Stimulated activated CD4-positive, alpha-beta T cell treated with anti-CD3 and anti-CD28 coated beads, Interleukin-15, amount 100 ng/mL, for 48 hours (primary cell): Measurements from ENCODE around the gene ZKSCAN2.

ENCODE experiments used
- DNase-seq, 2 donors: peaks; one replicate each; pipeline ENCODE4 v3.0.0-alpha.2; 2020; ENCODE audit warnings: low read depth in 2 of 2

ZKSCAN2 gene

DNA sequence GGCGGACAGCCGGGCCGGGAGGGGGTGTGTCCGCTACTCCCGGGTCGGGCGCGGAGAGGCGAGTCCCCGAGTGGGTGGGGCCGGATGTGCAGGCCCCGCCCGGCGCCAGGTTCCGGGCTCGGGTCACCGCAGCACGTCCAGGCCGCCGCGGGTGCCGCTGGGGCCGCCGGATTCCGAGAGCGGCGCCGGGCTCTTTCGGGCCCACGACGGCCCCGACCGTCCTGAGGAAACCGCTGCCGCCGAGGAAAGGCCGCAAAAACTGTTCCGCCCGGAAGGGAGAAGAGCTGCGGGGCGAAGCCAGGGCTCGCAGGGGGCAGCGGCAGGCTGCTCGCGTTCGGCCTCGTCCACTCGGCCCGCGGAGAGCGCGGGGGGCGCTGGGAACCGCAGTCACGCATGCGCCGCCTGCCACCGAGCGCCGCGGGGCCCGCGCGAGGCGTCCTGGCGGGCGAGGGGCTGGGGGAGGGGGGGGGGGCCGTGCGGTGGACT lies at the start of gene ZKSCAN2:
TSS of gene ZKSCAN2 (minus strand) at position 376 of the 486 bp plus-strand sequence. CDS start 718 bp downstream, outside the sequence.
- peak; percentile 75 to 83 for DNase-seq

DNA sequence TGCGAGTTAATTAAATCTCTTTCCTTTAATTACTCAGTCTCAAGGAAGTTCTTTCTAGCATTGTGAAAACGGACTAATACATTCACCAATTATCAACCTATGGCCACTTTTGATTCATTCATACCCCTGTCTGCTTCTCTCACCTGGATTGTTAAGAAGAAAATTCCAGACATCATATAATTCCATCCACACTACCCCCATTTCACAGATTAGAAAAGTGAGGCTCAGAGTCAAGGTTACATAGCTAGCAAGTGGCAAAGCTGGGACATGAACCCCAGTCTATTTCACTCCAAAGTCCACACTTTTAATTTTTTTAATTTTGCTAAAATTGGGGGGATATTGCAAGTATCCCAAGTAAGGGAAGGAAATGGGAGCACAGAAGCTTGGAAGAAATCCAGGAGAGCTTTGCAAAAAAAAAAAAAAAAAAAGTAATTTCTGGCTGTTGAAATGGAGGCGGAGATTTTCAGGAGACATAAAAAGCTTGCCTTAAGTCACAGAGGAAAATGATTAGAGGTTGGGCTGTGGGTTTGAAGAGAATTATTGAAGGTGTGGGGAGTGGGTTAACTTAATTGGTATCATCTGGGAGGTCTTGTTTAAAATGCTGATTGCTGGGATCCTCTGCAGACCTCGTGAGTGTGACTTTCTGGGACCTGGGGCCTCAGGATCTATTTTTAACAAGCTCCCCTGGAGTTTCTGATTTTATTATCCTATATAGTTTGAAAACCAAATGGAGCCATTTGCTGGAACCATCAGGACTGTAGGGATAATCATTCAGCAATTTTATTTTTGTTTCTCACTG lies 42.3 kb upstream of the ZKSCAN2 start:
- DNase-seq: no peak

DNA sequence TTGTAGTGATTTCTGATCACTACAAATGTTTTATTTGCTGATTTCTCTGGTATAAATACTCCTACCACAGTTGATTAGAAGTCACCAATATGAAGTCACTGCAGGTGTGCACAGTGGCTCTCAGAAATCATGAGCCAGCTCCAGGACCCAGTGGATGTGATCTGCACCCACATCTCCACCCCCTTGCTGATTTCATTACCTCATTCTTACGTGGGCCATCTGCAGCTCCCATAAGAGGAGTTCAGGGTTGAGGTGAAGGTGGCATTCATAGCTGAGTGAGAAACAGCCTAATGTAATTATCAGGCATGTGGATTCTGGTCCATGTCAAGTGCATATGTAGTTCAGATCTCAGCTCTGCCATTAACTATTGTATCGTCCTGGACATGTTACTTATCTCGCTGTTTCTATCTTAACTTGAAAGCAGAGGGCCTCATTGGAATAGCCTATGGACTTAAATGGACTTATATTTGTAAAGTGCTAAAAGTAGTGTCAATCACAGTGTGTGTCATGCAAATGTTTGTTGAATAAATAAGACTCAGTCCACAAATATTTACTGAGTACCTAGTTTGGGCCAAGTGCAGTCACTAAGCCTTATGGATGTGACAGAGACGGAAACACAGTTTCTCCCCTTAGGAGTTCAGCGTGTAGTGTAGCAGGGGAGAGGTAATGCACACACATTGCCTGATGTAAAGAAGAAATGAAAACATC lies 40.7 kb upstream of the ZKSCAN2 start:
- no peak for DNase-seq

DNA sequence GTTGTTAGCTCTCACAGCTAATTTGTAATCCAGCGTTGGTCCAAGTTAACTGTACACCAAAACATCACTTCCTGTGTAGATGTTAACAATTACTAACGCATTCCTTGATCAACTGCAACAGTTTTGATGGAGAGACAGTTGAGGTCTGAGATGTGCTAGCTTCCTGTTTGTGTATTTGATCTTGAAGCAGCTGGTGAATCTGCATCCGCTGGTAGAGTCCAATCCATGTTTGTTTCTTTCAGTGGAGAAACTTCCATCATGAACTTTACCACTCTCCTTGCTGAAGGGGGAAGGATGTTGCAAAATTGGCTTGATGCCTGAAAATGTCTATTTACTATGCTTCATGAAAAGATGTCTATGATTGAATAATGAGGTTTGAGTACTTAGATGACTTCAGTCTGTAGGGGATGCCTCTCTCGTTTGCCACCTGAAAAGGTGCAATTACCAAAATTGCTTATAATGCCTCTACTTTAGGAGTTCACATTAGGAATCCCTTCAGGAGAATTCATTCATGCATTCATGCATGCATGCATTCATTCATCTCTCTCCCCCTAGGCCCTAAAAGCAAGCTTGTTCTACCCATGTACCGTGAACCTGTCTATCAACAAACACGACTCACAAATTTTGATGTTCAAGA lies 39.6 kb upstream of the ZKSCAN2 start:
- no peak for DNase-seq

DNA sequence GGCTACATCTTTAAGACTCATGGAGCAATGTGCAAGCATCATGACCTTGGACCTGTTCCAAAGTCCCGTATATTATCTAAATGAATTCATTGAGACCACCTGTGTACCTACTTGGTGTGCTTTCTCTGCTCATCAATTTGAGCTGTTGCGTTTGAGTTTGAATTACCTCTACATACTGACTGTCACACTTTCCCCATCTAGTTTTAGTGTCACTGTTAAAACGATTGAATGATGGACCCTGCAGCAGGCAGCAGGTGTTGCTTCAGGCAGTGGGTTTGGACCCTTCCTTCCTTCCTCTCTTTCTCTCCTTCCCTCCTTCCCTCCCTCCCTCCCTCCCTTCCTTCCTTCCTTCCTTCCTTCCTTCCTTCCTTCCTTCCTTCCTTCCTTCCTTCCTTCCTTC lies 33.9 kb upstream of the ZKSCAN2 start:
- DNase-seq: no peak

DNA sequence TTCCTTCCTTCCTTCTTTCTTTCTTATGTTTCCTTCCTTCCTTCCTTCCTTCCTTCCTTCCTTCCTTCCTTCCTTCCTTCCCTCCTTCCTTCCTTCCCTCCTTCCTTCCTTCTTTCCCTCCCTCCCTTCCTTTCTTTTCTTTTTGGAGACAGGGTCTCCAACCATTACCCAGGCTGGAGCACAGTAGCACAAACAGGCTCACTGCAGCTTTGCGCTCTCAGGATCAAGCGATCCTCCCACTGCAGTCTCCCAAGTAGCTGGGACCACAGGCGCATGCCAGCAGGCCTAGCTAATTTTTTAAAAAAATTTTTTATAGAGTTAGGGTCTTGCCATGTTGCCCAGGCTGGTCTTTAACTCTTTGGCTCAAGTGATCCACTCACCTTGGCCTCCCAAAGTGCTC lies 31.8 kb upstream of the ZKSCAN2 start:
- no peak for DNase-seq

DNA sequence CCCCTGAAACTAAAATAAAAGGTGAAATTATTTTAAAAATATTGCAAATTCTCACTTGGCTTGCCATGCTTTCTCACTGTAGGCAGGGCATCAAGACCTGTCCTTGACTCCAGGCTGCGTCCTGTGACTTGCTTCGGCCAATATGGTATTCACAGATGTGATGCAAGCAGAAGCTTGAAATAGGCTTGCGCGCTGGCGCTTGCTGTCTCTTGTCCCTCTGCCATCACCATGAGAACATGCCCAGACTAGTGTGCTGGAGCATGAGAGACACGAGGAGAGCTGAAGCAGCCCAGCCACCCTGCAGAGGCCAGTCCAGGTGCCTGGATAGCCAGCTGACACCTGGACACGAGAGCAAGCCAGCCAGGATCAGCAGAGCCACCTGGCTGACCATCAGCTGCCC lies 21.8 kb upstream of the ZKSCAN2 start:
- DNase-seq: no peak

DNA sequence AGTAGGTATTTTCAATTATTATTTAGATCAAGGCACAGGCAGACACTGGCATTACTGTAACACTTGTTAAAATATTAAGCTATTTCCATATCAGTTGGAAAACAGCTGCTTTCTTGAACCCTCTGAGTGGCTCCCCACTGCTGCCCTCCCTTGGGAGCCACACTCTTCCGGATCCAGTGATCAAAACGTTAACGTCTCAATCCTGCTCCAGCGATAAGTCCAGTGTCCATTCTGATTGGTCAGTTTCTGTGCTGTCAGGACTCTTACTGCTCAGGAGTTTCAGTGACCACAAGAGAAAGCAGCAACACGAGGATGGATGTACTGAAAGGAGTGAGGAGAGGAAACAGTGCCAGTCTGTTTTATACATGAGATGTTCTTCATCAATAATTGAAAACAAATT lies 13.8 kb upstream of the ZKSCAN2 start:
- DNase-seq: no peak

DNA sequence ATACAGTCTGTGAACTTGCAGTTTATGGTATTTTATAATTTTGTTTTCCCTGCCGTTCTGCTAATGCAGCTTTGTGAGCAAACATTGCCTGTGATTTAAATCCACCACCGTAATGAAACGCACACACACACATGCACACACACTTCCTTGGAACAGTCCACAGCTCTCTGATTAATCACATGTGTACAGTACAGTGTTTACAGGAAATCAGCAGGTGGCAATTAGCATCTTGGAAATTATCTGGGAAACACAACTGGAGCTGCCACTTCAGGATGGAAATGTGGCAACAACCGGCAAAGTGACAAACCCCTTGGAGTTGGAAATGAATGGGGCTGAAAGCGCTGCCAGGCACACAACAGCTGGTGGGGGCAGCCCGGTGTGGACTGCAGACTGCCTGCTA lies 12.9 kb upstream of the ZKSCAN2 start:
- no peak for DNase-seq

DNA sequence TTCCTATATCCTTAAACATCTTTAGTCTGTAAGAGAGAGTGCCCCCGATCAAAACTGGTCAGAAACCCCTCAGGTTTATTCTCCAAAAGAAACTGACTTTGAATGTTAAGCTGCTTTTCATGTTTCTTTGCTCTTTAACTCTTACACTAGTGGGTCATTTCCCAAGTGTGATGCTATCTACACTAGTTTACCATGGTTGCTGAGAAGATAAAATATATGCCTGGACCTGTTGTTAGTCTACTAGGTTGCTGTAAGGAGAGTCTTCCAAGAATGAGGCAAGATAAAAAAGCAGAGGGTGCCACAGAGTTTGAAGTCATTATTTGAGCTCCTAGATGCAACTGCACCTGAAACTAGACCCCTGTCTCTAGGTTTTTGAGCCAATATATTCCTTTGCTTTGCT lies 12.2 kb upstream of the ZKSCAN2 start:
- DNase-seq: no peak

DNA sequence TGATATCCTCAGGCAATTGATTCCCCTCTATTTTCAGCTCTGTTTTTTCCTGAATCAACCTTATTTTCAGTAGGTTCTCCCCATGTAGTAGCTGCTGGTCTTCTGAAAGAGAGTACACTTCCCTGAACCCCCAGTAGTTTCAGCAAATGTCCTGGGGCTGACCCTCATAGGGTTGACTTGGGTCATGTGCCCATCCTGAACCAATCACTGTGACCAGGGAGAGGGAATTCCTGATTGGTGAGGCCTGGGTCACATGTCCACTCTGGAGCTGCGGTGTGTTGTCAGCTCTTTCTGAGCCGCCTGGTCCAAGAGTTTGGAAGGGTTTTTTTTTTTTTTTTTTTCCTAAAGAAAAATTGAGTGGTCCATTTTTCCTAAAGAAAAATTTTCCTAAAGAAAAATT lies 8.3 kb upstream of the ZKSCAN2 start:
- no peak for DNase-seq

DNA sequence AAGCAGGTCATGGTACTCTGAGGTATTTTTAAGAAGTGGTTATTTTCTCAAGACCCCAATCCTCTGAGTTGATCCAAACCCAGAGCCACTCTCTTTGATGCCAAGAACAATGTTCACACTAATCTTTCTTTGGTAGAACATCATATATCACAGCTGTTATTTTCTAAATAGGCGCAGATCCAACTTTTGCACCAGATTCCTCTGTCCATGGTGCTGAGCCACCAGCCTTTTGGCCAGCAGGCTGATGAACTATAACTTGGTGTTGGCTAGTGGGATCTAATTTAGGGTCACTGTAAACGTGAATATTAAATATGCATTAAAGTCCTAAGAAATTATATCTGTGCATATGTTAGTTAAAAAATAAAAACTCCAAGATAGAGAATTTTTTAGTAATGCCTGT lies 7.0 kb upstream of the ZKSCAN2 start:
- DNase-seq: no peak

DNA sequence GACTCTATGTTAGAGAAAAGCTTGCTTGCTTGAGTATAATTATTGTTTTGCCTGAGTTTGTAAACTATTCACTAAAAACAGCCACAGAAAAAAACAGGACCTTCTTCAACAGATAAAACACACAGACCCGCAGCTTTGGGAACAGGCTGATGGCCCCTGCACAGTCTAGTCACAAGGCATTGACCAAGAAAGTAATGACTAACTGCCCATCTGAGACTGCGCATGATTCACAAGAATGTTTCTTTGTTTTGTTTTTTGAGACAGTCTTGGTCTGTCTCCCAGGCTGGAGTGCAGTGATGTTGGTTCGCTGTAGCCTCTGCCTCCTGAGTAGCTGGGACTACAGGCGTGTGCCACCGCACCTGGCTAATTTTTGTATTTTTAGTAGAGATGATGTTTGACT lies 2.8 kb upstream of the ZKSCAN2 start:
- no peak for DNase-seq

DNA sequence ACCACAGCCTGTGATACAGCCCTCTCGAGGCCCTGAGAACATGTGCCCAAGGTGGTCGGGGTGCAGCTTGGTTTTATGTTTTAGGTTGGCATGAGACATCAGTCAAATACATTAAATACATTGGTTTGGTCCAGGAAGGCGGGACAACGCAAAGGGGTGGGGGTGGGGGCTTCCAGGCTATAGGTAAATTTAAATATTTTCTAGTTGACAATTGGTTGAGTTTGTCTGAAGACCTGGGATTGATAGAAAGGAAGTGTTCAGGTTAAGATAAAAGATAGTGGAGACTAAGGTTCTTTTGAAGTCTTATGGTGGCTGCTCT lies 1.2 kb upstream of the ZKSCAN2 start:
- no peak for DNase-seq

DNA sequence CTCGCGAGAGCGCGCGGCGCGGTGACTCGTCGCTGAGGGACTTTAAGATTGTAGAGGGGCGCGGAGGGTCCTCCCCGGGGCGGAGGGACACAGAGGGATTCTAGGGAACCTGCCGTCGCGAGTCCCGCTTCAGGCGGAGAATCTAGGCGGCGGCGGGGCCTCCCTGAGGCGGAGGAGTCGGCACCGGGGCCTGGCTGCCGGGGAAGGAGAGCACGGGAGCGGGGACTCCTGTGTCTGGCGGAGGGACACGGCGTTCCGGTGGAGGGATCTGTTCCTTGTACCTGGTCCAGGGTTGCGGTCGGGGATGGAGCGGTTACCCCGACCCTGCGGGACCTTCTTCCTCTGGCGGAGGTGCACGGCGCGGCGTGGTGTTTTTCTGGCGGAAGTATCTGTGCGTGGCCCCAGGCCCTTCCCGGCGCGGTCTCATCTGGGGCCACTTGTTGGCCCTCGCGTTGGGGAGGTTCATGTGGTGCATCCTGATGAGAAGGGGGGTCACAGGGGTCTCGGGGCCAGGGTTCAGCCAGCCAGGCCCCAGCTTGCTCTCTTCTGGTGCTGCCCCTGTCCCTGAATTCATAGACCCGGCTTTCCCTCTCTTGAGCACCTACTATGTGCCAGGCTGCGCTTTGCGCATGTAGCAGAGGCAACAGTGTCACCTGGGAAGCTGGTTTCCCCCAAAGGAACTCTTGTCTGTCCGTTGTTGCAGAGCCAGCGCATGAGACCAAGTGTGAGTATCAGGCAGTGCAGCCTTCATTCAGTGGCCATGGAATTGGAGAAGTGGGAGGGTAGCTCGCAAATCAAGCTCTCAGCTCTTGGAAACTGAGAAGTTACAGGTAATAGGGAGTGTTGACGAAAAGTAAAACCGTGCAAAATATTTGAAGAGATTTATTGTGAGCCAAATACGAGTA lies 563 bp upstream of the ZKSCAN2 start:
- DNase-seq: peak; percentile 72 to 78

DNA sequence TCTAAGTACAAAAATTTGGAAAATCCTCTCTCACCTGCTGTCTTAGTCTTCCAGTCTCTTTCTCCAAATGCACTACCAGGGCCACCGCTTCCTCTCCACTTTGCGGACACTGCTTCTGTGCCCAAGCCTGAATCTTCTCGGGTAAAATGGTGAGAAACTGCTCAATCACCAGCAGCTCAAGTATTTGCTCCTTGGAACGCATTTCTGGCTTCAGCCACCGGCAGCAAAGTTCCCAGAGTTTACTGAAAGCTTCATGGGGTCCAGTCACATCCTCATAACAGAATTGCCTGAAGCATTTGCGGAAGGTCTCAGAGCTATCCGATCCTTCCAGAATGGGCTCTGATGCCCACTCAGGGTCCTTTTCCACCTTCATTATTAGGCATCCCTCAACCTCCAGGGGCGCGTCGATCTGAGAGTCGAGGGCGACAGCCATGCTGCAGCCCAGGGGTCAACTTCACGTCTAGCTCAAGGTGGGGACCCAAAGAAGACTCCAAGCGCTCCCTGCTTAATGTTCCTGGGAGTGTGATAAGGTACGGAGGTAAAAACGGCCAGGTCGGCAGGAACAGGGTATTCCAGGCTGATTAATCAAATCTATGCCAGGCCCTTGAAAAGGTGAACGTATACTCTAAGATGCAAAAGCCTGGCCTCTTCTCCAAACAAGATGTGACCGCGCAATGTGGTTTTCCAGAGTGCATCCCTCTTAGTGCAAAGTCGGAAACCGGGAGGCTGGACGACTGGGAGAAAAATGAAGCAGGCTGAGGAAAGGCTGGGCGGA lies 763 bp downstream of the ZKSCAN2 start:
- no peak for DNase-seq

DNA sequence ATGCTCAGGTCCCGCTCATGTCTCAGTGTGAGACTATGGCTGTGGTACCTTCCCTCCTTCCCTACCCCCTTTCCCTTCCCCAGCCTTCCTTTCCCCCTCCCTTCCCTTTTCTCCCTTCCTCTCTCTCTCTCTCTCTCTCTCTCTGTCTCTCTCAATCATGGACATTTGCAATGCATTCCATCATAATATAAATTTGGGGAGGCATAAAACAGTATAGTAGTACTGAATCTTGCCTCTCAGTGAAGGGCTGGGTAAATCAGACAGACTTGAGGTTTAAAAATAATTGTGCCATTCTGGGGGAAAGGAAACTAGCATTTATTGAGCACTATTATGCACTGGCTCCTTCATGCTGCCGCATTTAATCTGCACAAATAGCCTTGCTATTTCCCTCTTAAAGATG lies 4.3 kb downstream of the ZKSCAN2 start:
- no peak for DNase-seq

DNA sequence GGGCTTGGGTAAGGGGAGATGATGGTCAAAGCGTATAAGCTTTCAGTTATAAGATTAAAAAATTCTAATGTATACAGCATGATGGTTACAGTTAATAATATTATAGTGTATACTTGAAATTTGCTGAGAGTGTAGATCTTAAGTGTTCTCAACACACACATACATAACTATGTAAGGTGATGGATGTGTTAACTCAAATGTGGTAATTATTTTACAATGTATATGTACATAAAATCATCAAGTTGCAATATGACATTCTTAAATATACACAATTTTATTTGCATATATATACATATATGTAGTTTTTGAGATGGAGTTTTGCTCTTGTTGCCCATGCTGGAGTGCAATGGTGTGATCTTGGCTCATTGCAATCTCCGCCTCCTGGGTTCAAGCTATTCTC lies 7.2 kb downstream of the ZKSCAN2 start:
- DNase-seq: no peak

DNA sequence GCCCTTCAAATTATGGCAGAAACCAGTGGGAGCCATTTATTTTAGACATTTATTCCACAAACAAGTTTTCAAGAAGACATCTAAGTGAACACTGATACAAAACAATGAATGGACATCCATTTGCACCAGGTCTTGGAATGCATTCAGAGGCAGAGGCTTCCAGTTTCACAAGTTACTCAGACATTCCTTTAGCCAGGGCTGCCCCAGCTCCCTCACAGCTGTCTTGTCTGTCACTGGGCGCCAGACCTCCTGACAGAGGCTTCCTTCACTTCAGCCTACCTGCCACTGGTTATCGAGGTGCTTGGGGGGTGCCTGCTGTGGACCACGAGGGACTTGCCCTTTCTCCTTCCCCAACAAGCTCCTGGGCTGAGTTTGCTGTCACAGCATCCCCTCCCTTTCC lies 21.7 kb downstream of the ZKSCAN2 start:
- no peak for DNase-seq

DNA sequence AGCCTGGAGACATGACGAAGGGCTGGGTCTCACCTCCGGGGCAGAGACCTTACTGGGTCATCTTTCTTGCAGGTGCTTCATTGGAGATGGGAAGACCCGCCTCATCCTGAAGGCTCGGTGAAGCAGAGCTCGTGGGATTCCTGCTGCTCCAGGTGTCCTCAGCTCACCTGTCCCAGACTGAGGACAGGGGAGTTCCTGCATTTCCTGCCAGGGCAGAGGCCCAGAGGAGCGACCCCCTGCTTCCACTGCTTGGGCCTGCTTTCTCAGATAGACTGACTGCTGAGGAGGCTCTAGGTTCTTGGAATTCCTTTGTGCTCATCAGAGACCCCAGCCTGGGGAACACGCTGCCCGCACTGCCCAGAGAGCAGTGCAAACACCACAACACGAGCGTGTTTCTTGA lies 29.3 kb downstream of the ZKSCAN2 start:
- no peak for DNase-seq

DNA sequence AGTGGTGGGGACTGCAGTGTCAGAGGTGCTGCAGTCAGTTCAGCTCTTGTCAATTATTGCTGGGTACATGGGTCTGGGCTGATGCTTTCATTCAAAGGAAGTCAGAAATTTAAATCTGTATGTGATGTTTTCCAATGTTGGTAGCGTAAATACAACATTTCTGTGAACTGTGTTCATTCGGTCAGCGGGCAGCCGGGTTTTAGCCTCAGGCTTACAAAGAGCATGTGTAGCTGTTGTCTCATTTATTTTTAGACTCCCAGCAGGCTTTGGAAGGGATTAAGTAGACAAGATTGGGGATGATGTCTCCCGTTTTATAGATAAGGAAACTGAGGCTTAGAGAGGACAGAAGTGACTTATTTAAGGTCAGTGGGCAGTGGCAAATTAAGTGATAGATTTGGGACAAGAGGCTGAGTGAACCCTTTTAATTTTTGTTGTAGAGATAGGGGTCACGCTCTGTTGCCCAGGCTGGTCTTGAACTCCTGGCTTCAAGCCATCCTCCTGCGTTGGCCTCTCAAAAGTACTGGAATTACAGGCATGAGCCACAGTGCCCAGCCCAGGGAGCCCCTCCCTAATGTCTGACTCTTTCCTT lies 32.8 kb downstream of the ZKSCAN2 start:
- no peak for DNase-seq
